ENCODE measurements around the gene ZNF622. TPM values are rescaled to one million over a fixed set of nuclear protein-coding genes. Genes with fewer than 3 reads are reported as not detected.

ZNF622 gene
- total and polyA plus RNA-seq, 8 donors: 19.3 to 52.1 (median 26.5) TPM

DNA sequence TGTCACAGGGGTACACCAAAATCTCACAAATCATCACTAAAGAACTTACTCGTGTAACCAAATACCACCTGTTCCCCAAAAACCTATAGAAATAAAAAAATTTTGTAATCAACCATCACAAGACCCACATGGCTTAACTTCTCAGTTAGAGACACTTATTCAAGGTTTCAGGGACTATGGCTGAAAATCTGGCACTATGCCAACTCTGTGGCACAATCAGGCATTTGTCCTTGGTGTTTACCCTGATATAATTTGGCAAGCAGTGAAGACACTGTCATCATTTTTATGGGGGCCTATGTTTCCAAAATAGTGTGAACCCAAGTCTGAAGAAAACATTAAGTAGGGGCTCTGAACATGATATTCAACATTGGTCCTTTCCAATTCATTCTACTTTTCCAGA is 59.0 kb downstream of the ZNF622 start:
- FAIRE-seq: no peak
- TF ChIP-seq, protein P1, sequence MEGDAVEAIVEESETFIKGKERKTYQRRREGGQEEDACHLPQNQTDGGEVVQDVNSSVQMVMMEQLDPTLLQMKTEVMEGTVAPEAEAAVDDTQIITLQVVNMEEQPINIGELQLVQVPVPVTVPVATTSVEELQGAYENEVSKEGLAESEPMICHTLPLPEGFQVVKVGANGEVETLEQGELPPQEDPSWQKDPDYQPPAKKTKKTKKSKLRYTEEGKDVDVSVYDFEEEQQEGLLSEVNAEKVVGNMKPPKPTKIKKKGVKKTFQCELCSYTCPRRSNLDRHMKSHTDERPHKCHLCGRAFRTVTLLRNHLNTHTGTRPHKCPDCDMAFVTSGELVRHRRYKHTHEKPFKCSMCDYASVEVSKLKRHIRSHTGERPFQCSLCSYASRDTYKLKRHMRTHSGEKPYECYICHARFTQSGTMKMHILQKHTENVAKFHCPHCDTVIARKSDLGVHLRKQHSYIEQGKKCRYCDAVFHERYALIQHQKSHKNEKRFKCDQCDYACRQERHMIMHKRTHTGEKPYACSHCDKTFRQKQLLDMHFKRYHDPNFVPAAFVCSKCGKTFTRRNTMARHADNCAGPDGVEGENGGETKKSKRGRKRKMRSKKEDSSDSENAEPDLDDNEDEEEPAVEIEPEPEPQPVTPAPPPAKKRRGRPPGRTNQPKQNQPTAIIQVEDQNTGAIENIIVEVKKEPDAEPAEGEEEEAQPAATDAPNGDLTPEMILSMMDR (IDR thresholded peaks at IDR 0.05): no peak
- Histone ChIP-seq H3K4me3 (no peak overlapping the region), H3K27me3 (no peaks in the 10 kb centered on the region), H3K4me1 (peaks cover 0 to 6% (median 0%) of the 10 kb centered on the region in 3 donors), H3K36me3 (no peaks in the 10 kb centered on the region), H3K27ac (no peak overlapping the region), H3K9me3 (no peaks in the 10 kb centered on the region)
- WGBS, 2 donors: 91 to 100% methylated on average over 1 of the region's 1 CpG
- no peak for ATAC-seq
- intact Hi-C loops (cut with DNase I): no loop called here
- no peak for DNase-seq

DNA sequence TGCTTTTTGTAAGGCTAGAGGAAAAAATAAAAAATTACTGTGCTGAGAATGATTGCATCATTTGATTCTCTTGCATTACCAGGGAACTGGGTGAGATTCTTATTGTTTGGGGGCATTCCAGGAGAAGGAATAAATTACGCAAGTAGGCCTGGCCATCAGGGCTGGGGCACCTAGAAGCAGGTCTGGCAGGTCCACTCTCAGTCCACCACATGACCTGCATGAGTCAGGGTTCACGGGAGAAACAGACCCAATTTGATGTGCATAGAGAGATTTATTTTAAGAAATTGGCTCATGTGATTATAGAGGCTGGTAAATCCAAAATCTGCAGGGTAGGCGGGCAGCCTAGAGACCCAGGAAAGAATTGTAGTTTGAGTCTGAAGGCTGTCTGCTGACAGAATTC is 59.6 kb downstream of the ZNF622 start:
- no peak for DNase-seq
- Histone ChIP-seq H3K9me3 (no peaks in the 10 kb centered on the region), H3K4me1 (peaks cover 0 to 6% (median 0%) of the 10 kb centered on the region in 3 donors), H3K27ac (no peak overlapping the region), H3K36me3 (no peaks in the 10 kb centered on the region), H3K4me3 (no peak overlapping the region), H3K27me3 (no peaks in the 10 kb centered on the region)
- TF ChIP-seq, protein P1 (IDR thresholded peaks at IDR 0.05): no peak
- ATAC-seq: no peak
- intact Hi-C loops (cut with DNase I): no loop called here
- FAIRE-seq: no peak
- WGBS, 2 donors: 75 to 91% methylated on average over 3 of the region's 3 CpGs

Other genes with a start within 250 kb of the ZNF622 start
- 10 to 100 TPM; 11.2 to 22.6 (median 15.8) TPM for gene RETREG1, start 151.2 kb upstream of the ZNF622 start, total RNA-seq
- gene RETREG1, start 151.2 kb upstream of the ZNF622 start, polyA plus RNA-seq: 1 to 10 TPM; 5.3 to 9.2 TPM